ENCODE data around the gene DSN1. TPM values are rescaled to one million over a fixed set of nuclear protein-coding genes. Genes with fewer than 3 reads are reported as not detected.

Gene DSN1
- polyA plus RNA-seq, 1 of the 3 experiments (the other 2 are of a cell fraction): 7.3 TPM

- H3K27ac ChIP-seq (ENCODE audit: low read depth in 2 of 2, low read length in 1 of 2): no peak overlapping the region
- H2AFZ ChIP-seq (ENCODE audit: low read depth): no peak overlapping the region
- TF ChIP-seq PBX3 (IDR thresholded peaks at IDR 0.05) (no peak), TAF1 (IDR thresholded peaks at IDR 0.05; ENCODE audit: borderline replicate concordance, low read depth, low read length) (no peak), FOXJ3 (CRISPR knock-in tag; IDR thresholded peaks at IDR 0.05) (no peak), FOSL2 (IDR thresholded peaks at IDR 0.05; ENCODE audit: borderline replicate concordance, low read depth) (no peak), JUND (IDR thresholded peaks at IDR 0.05) (no peak)
- TF ChIP-seq, protein P1, sequence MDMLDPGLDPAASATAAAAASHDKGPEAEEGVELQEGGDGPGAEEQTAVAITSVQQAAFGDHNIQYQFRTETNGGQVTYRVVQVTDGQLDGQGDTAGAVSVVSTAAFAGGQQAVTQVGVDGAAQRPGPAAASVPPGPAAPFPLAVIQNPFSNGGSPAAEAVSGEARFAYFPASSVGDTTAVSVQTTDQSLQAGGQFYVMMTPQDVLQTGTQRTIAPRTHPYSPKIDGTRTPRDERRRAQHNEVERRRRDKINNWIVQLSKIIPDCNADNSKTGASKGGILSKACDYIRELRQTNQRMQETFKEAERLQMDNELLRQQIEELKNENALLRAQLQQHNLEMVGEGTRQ (IDR thresholded peaks at IDR 0.05; ENCODE audit: borderline replicate concordance, low read depth, low read length): no peak
- peaks cover 69% of the 10 kb centered on the region for H3K79me2 ChIP-seq (ENCODE audit: insufficient read depth)
- H4K20me1 ChIP-seq (ENCODE audit: insufficient read depth): 0 out of 2 replicates have a peak, but pooled peaks cover 2% of the 10 kb centered on the region
- no peaks in the 10 kb centered on the region for H3K27me3 ChIP-seq (ENCODE audit: insufficient read depth)
- peaks cover 15 to 38% of the 10 kb centered on the region in 2 experiments for H3K36me3 ChIP-seq (replicated peaks in 1 of 2; ENCODE audit: control insufficient read depth in 1 of 2, insufficient read depth in 2 of 2, low read length in 1 of 2)
- DNase-seq: no peak
- 96% methylated on average over 5 of the region's 5 CpGs for WGBS (ENCODE audit: low lambda C conversion rate)
- peaks cover 0 to 10% of the 10 kb centered on the region in 2 experiments; a peak in 2 of 4 replicates for H3K4me1 ChIP-seq (ENCODE audit: control insufficient read depth in 1 of 2, insufficient read depth in 2 of 2, low read depth in 1 of 2, low read length in 1 of 2)
- no peaks in the 10 kb centered on the region for H3K9me3 ChIP-seq
- no peaks in the 10 kb centered on the region for H3K9me2 ChIP-seq
- H3F3A ChIP-seq (replicated peaks; ENCODE audit: insufficient read depth): no peaks in the 10 kb centered on the region
- no peak overlapping the region for H3K4me2 ChIP-seq
- no peak overlapping the region for H3K9ac ChIP-seq
- no peak overlapping the region for H3K4me3 ChIP-seq (ENCODE audit: low read depth in 2 of 2, low read length in 1 of 2)
- ChIA-PET CTCF (interaction anchor here (1.3 to 1.8 kb wide), 2 partner anchors 12 to 42 kb away, joined by 3 to 5 read pairs; a partner anchor contains a TSS), POLR2A (no interaction called here)
These were observed 47.4 kb upstream of the DSN1 start for GRCh38 chr20:36820928-36821327.

GRCh38 chr20:36820073-36820472 is 46.5 kb upstream of the DSN1 start:
- H3K4me1 ChIP-seq (ENCODE audit: control insufficient read depth in 1 of 2, insufficient read depth in 2 of 2, low read depth in 1 of 2, low read length in 1 of 2): peaks cover 0 to 3% of the 10 kb centered on the region in 2 experiments; a peak in 2 of 4 replicates
- H4K20me1 ChIP-seq (ENCODE audit: insufficient read depth): 0 out of 2 replicates have a peak, but pooled peaks cover 2% of the 10 kb centered on the region
- no peaks in the 10 kb centered on the region for H3F3A ChIP-seq (replicated peaks; ENCODE audit: insufficient read depth)
- H3K4me2 ChIP-seq: no peak overlapping the region
- DNase-seq: no peak
- H3K36me3 ChIP-seq (replicated peaks in 1 of 2; ENCODE audit: control insufficient read depth in 1 of 2, insufficient read depth in 2 of 2, low read length in 1 of 2): peaks cover 23 to 38% of the 10 kb centered on the region in 2 experiments
- H3K27me3 ChIP-seq (ENCODE audit: insufficient read depth): no peaks in the 10 kb centered on the region
- no peak overlapping the region for H3K9ac ChIP-seq
- 83% methylated on average over 1 of the region's 1 CpG for WGBS (ENCODE audit: low lambda C conversion rate)
- no peak overlapping the region for H2AFZ ChIP-seq (ENCODE audit: low read depth)
- H3K9me2 ChIP-seq: no peaks in the 10 kb centered on the region
- no peak overlapping the region for H3K4me3 ChIP-seq (ENCODE audit: low read depth in 2 of 2, low read length in 1 of 2)
- peaks cover 60% of the 10 kb centered on the region for H3K79me2 ChIP-seq (ENCODE audit: insufficient read depth)
- no peaks in the 10 kb centered on the region for H3K9me3 ChIP-seq
- no peak overlapping the region for H3K27ac ChIP-seq (ENCODE audit: low read depth in 2 of 2, low read length in 1 of 2)
- ChIA-PET CTCF (interaction anchor here (1.4 to 2.4 kb wide), 3 partner anchors 12 to 46 kb away, joined by 9 to 10 read pairs (median 9); partner anchors contain the start of gene DSN1), POLR2A (no interaction called here)
- TF ChIP-seq MAX (IDR thresholded peaks at IDR 0.05; ENCODE audit: low read depth): no peak
- no peak for TF ChIP-seq RCOR1 (IDR thresholded peaks at IDR 0.05; ENCODE audit: low read length)
- no peak for TF ChIP-seq PBX3 (IDR thresholded peaks at IDR 0.05)
- TF ChIP-seq FOSL2 (IDR thresholded peaks at IDR 0.05; ENCODE audit: borderline replicate concordance, low read depth): no peak
- TF ChIP-seq, protein P2, sequence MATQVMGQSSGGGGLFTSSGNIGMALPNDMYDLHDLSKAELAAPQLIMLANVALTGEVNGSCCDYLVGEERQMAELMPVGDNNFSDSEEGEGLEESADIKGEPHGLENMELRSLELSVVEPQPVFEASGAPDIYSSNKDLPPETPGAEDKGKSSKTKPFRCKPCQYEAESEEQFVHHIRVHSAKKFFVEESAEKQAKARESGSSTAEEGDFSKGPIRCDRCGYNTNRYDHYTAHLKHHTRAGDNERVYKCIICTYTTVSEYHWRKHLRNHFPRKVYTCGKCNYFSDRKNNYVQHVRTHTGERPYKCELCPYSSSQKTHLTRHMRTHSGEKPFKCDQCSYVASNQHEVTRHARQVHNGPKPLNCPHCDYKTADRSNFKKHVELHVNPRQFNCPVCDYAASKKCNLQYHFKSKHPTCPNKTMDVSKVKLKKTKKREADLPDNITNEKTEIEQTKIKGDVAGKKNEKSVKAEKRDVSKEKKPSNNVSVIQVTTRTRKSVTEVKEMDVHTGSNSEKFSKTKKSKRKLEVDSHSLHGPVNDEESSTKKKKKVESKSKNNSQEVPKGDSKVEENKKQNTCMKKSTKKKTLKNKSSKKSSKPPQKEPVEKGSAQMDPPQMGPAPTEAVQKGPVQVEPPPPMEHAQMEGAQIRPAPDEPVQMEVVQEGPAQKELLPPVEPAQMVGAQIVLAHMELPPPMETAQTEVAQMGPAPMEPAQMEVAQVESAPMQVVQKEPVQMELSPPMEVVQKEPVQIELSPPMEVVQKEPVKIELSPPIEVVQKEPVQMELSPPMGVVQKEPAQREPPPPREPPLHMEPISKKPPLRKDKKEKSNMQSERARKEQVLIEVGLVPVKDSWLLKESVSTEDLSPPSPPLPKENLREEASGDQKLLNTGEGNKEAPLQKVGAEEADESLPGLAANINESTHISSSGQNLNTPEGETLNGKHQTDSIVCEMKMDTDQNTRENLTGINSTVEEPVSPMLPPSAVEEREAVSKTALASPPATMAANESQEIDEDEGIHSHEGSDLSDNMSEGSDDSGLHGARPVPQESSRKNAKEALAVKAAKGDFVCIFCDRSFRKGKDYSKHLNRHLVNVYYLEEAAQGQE (IDR thresholded peaks at IDR 0.05; ENCODE audit: low read depth, low read length): no peak
- TF ChIP-seq FOXJ3 (CRISPR knock-in tag; IDR thresholded peaks at IDR 0.05): no peak
- no peak for TF ChIP-seq GABPA (IDR thresholded peaks at IDR 0.05; ENCODE audit: low read depth)
- TF ChIP-seq MEF2A (IDR thresholded peaks at IDR 0.05; ENCODE audit: borderline replicate concordance, low read depth): no peak
- TF ChIP-seq SIN3A (IDR thresholded peaks at IDR 0.05; ENCODE audit: borderline replicate concordance, low read depth, low read length): no peak
- TF ChIP-seq MXI1 (IDR thresholded peaks at IDR 0.05; ENCODE audit: low read depth, low read length): no peak
- TF ChIP-seq, protein P3, sequence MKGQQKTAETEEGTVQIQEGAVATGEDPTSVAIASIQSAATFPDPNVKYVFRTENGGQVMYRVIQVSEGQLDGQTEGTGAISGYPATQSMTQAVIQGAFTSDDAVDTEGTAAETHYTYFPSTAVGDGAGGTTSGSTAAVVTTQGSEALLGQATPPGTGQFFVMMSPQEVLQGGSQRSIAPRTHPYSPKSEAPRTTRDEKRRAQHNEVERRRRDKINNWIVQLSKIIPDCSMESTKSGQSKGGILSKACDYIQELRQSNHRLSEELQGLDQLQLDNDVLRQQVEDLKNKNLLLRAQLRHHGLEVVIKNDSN (IDR thresholded peaks at IDR 0.05; ENCODE audit: borderline replicate concordance, low read depth): no peak
- TF ChIP-seq TAF1 (IDR thresholded peaks at IDR 0.05; ENCODE audit: borderline replicate concordance, low read depth, low read length): no peak
- TF ChIP-seq NFIC (IDR thresholded peaks at IDR 0.05; ENCODE audit: borderline replicate concordance): no peak
- no peak for TF ChIP-seq JUND (IDR thresholded peaks at IDR 0.05)
- no peak for TF ChIP-seq EP300 (IDR thresholded peaks at IDR 0.05; ENCODE audit: borderline replicate concordance in 1 of 2, low read depth in 1 of 2, low read length in 1 of 2)
- no peak for TF ChIP-seq RFX5 (IDR thresholded peaks at IDR 0.05; ENCODE audit: low read length)
- no peak for TF ChIP-seq RXRA (IDR thresholded peaks at IDR 0.05; ENCODE audit: borderline replicate concordance, low read depth)
